Measurements from ENCODE around the gene PCBP2. TPM values are rescaled to one million over a fixed set of nuclear protein-coding genes. Genes with fewer than 3 reads are reported as not detected.

PCBP2 gene
- total and polyA plus RNA-seq, 2 experiments from 2014 or later = 132 to 389 TPM

DNA sequence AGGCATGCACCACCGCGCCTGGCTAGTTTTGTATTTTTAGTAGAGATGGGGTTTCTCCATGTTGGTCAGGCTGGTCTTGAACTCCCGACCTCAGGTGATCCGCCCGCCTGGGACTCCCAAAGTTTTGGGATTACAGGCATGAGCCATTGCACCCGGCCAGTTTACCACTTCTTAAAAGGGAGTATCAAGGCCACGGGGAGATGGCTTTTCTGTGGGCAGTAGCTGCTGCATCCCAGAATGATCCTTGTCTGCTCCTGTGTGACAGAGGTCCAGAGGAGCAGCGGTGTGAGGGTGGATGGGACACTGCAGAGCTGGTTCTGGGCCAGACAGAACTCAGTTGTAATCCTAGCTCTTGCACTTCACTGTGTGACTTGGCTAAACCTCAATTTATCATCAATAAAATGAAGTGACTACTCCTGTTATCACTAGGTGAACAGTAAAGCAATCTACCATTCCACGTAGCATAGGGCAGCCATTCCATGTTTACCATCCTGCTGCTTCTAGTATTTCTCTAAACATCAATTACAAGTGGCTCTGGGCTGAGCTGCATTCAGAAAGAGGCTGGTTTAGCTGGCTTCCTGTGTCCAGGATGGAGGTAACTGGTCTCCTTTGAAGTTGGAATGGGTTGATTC is 58.4 kb downstream of the PCBP2 start:
- Histone ChIP-seq H3K4me1 (ENCODE audit: insufficient read depth) (no peaks in the 10 kb centered on the region), H3K4me2 (no peak overlapping the region), H3K4me3 (no peak overlapping the region), H3K79me2 (no peaks in the 10 kb centered on the region), H3K9me3 (ENCODE audit: low read depth) (no peaks in the 10 kb centered on the region), H3K36me3 (replicated peaks; ENCODE audit: insufficient read depth, low read depth) (no peaks in the 10 kb centered on the region), H3K27ac (no peak overlapping the region), H4K20me1 (ENCODE audit: insufficient read depth, poor library complexity, severe bottlenecking) (no peaks in the 10 kb centered on the region), H3K27me3 (no peaks in the 10 kb centered on the region), H2AFZ (no peak overlapping the region), H3K9me2 (replicated peaks; ENCODE audit: insufficient read depth) (no peaks in the 10 kb centered on the region)
- no peak for DNase-seq (ENCODE audit: low spot score)
- 94% methylated on average over 9 of the region's 9 CpGs for WGBS (ENCODE audit: low lambda C conversion rate, missing lambda C conversion rate)
- no peak for TF ChIP-seq EZH2phosphoT487 (IDR thresholded peaks at IDR 0.05; ENCODE audit: low read depth, severe bottlenecking, unreplicated experiment)
- TF ChIP-seq CTCF (IDR thresholded peaks at IDR 0.05; ENCODE audit: poor library complexity) = no peak
- TF ChIP-seq EZH2 (IDR thresholded peaks at IDR 0.05; ENCODE audit: borderline replicate concordance) = no peak

DNA sequence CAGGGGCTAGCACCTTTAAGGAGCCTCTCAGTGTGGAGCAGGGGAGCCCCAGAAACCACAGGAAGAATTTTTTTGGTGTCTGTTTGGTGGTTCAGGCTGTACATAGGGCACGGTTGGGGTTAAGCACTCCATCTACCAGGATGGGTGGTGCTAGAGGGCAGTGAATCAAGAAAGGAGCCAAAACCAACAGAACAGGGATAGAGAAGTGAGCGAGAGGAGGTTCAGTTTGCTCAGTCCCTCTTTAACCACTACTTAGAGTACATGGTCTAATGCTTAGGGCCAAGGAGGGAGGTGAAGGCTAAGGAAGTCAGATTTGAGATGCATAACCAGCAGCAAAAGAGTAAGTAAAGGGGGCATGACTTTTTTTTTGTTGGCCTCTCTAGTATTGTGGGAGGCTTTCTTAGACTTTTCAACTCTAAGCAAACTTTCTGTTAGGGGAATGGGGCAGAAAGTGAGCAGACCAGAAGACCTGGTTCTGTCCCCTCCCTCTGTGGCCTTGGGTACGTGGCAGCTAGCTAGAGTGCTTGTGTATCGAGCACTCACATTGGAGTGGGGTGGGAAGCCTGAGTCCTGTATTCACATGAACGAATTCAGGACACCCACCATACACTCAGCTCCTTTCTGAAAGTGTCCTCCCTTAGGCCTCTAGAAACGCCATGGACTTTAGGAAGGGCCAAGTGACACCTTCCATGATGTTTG is 62.0 kb downstream of the PCBP2 start:
- no peak overlapping the region for H3K4me3 ChIP-seq
- H3K79me2 ChIP-seq = no peaks in the 10 kb centered on the region
- no peak overlapping the region for H3K27ac ChIP-seq
- H3K4me2 ChIP-seq = no peak overlapping the region
- no peak overlapping the region for H2AFZ ChIP-seq
- H3K36me3 ChIP-seq (replicated peaks; ENCODE audit: insufficient read depth, low read depth) = no peaks in the 10 kb centered on the region
- H4K20me1 ChIP-seq (ENCODE audit: insufficient read depth, poor library complexity, severe bottlenecking) = no peaks in the 10 kb centered on the region
- no peaks in the 10 kb centered on the region for H3K4me1 ChIP-seq (ENCODE audit: insufficient read depth)
- no peaks in the 10 kb centered on the region for H3K9me3 ChIP-seq (ENCODE audit: low read depth)
- 93% methylated on average over 6 of the region's 6 CpGs for WGBS (ENCODE audit: low lambda C conversion rate, missing lambda C conversion rate)
- no peaks in the 10 kb centered on the region for H3K9me2 ChIP-seq (replicated peaks; ENCODE audit: insufficient read depth)
- no peak for DNase-seq (ENCODE audit: low spot score)
- H3K27me3 ChIP-seq = no peaks in the 10 kb centered on the region
- TF ChIP-seq EZH2 (IDR thresholded peaks at IDR 0.05; ENCODE audit: borderline replicate concordance) (no peak), CTCF (IDR thresholded peaks at IDR 0.05; ENCODE audit: poor library complexity) (no peak), EZH2phosphoT487 (IDR thresholded peaks at IDR 0.05; ENCODE audit: low read depth, severe bottlenecking, unreplicated experiment) (no peak)

- Histone ChIP-seq H3K27me3 (no peaks in the 10 kb centered on the region), H3K4me2 (no peak overlapping the region), H3K36me3 (replicated peaks; ENCODE audit: insufficient read depth, low read depth) (no peaks in the 10 kb centered on the region), H3K4me1 (ENCODE audit: insufficient read depth) (no peaks in the 10 kb centered on the region), H3K9me2 (replicated peaks; ENCODE audit: insufficient read depth) (no peaks in the 10 kb centered on the region), H3K27ac (no peak overlapping the region), H4K20me1 (ENCODE audit: insufficient read depth, poor library complexity, severe bottlenecking) (no peaks in the 10 kb centered on the region), H3K9me3 (ENCODE audit: low read depth) (no peaks in the 10 kb centered on the region), H3K79me2 (no peaks in the 10 kb centered on the region), H3K4me3 (no peak overlapping the region), H2AFZ (no peak overlapping the region)
- WGBS (ENCODE audit: low lambda C conversion rate, missing lambda C conversion rate) = 93% methylated on average over 6 of the region's 6 CpGs
- no peak for DNase-seq (ENCODE audit: low spot score)
- no peak for TF ChIP-seq EZH2phosphoT487 (IDR thresholded peaks at IDR 0.05; ENCODE audit: low read depth, severe bottlenecking, unreplicated experiment)
Observed at GRCh38 chr12:53514628-53515290, 62.9 kb downstream of the PCBP2 start.

- WGBS (ENCODE audit: low lambda C conversion rate, missing lambda C conversion rate) = 95% methylated on average over 2 of the region's 2 CpGs
- no peak for TF ChIP-seq CTCF (IDR thresholded peaks at IDR 0.05; ENCODE audit: poor library complexity)
- TF ChIP-seq EZH2phosphoT487 (IDR thresholded peaks at IDR 0.05; ENCODE audit: low read depth, severe bottlenecking, unreplicated experiment) = no peak
- no peak for TF ChIP-seq EZH2 (IDR thresholded peaks at IDR 0.05; ENCODE audit: borderline replicate concordance)
- H4K20me1 ChIP-seq (ENCODE audit: insufficient read depth, poor library complexity, severe bottlenecking) = no peaks in the 10 kb centered on the region
- no peak for DNase-seq (ENCODE audit: low spot score)
- H3K4me3 ChIP-seq = no peak overlapping the region
- no peaks in the 10 kb centered on the region for H3K4me1 ChIP-seq (ENCODE audit: insufficient read depth)
- H3K27me3 ChIP-seq = no peaks in the 10 kb centered on the region
- H2AFZ ChIP-seq = no peak overlapping the region
- H3K9me2 ChIP-seq (replicated peaks; ENCODE audit: insufficient read depth) = no peaks in the 10 kb centered on the region
- H3K36me3 ChIP-seq (replicated peaks; ENCODE audit: insufficient read depth, low read depth) = no peaks in the 10 kb centered on the region
- H3K9me3 ChIP-seq (ENCODE audit: low read depth) = no peaks in the 10 kb centered on the region
- H3K4me2 ChIP-seq = no peak overlapping the region
- no peaks in the 10 kb centered on the region for H3K79me2 ChIP-seq
- no peak overlapping the region for H3K27ac ChIP-seq
Observed at GRCh38 chr12:53515291-53515680, 63.4 kb downstream of the PCBP2 start.

All from hepatocyte (in vitro differentiated cells).